Measurements from ENCODE around the gene BACH2.
"Not testable (repeated sequence)": the region's sequence is repeated elsewhere in the genome, so short reads cannot be mapped to it uniquely, and the experiment has no call there.

Gene BACH2

DNA sequence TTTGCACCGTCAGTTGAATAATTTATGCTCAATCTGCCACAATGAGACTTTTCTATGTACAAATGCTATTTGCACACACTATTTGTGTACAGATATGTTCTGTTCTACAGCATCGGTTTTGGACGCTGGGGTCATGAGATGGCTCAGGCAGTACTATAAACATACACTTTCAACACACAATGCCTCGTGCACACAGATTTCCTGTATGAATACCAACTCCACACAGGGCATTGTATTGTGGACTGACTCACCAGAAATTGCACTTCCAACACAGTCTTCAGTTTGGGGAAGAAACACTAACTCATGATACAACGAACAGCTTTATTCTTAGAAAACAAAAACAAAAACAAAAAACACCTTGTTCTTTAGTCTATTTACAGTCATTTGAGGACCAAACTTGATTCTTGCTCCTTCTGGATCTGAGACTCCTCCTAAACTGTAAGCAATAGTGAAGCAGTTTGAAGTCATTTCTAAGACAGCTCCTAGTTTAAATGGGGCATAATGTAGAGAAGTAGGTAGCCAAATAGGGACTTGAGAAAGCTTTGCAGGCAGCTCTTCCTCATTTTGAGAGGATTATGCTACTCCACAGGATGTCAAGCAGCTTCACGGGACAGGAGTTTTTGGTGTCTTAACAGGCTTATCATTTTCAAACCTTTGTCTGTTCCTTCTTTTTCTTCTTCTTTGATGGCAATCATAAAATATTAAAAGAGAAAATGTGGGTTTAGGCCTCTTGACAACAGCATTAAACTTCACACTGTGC, 368.7 kb downstream of the BACH2 start:
- no peak for DNase-seq

GRCh38 chr6:89927264-89927663, 369.4 kb downstream of the BACH2 start:
- no peak for DNase-seq

DNA sequence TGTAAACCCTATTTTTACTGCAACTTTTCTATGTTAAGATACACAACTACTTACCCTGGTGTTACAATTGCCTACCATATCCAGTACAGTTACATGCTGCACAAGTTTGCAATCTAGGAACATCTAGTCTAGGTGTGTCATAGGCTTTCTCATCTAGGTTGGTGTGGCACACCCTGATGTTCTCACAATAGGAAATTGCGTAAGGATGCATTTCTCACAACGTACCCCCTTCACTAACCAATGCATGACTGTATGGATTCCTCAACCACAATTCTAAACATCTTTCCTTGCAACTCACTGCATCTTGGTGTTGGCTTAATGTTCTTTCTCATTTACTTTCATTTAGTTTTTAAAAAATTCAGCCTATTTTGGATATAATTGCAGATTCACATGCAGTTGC, 370.8 kb downstream of the BACH2 start:
- DNase-seq = no peak

- DNase-seq = no peak
Observed at GRCh38 chr6:89924231-89924630, 372.4 kb downstream of the BACH2 start.

DNA sequence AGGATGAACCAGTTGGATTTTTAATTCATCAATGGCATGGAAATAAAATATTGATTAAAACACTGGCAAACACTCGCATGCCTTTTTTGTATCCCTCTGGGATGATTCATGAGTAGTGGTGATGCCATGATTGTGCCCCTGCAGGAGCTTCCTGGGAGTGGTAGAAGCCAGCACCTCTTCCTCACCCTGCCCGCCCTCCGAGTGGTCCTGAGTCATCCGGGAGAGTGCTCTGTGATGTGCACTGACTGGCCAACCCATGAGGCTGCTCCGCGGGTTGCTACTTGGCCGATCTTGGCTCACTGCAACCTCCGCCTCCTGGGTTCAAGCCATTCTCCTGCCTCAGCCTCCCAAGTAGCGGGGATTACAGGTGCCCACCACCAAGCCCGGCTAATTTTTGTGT, 375.0 kb downstream of the BACH2 start:
- no peak for DNase-seq

GRCh38 chr6:89921197-89921596, 375.4 kb downstream of the BACH2 start:
- no peak for DNase-seq

DNA sequence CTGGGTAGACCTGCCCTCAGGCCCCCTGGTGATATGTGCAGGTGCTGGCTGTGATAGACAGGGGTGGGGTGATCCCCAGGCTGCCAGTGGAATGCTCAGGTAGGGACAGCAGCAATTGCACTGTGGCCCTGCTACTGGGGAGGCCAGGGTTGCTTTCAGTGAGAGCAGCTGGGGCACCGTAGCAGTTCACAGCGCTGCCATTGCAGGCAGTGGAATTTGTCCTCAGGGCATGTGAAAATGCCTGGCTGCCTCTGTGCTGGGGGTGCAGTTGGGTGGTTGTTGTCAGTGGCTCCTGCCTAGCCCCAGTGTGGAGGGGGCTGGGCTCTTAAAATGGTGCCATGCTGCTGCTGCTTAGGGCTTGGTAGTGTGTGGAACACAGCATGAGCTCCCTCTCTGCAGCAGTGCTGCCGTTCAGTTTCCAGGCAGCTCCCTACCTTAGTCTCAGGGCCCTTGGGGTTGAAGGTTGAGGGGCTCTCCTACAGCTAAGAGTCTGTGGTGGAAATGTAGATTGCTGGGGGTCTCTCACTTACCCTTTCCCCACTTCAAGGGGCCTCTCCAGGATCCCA, 378.8 kb downstream of the BACH2 start:
- DNase-seq = no peak

DNA sequence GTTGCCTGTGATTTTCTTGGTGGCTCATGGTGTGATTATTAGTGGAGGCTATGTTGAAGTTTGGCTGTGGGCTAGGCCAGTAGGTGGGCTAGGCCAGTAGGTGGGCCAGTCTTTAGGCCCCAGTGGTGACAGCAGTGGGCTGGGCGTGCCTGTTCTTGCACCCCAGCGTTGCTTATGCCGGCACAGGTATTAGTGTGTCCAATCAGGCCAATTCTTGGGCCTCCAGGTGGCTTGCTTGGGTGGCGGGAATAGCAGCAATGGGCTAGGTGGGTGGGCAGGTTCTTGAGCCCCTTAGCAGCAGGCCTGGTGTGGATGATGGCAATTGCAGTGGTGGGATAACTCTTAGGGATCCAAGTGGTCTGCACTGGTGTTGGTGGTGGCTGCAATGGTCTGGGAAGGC, 379.4 kb downstream of the BACH2 start:
- no peak for DNase-seq

GRCh38 chr6:89916136-89916920, 380.3 kb downstream of the BACH2 start:
- no peak for DNase-seq

GRCh38 chr6:89910902-89911240, 385.8 kb downstream of the BACH2 start:
- no peak for DNase-seq

DNA sequence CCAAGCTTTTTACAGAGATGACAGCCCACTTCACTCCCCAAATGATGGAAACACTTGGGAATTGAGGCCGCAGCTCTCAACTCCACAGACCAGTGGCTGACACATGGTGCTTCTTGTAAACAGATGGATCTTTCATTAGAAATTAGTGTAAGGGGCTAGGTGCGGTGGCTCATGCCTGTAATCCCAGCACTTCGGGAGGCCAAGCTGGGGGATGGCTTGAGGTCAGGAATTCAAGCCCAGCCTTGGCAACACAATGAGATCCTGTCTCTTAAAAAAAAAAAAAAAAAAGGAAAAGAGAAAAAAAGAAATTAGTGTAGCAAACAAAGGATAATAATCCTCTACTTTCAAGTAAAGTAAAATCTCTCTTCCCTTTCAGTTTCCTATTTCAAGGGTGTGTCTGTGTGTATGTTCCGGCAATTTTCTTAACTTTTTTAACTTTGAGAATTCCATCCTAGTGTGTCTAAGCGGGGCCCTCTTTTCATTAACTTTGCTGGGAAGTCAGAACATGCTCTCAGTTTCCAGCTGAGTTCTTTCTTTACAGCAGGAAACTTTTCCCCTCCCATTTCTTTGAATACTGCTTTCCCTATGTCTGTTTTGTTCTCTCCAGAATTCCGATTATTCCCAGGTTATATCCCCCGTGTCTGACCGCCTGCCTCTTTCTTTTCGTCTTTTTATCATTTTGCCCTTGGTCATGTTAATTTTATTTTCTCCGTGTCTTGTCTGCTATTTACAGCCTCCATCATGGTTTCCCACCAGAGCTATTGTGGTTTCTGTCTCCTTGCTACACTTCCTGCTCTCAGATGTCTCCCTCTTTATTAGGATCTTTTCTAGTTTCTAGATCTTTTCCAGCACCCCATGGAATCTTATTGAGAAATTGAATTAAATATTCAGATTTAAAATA, 386.4 kb downstream of the BACH2 start:
- DNase-seq = not testable (repeated sequence)

DNA sequence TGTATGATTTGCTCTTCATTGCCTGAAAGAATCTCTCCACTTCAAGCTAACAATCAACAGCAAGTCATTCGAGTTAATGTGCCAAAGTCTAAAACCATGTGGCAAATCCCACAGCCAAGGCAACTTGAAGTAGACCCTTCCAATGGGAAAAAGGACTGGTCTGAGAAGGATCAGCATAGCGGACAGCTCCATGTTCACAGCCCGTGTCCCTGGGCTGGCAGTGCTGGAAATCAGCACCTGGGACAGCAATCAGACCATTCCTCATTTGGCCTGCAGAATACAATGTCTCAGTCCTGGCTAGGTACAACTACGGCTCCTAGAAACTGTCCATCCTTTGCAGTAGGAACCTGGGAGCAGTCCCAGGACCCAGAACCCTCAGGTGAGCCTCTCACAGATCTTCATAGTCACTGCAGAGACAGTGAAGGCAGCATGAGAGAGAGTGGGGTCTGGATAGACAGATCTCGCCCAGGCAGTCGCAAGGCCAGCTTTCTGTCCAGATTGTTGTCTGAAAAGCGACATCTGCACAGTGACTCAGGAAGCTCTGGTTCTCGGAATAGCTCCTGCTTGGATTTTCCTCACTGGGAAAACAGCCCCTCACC, 401.3 kb downstream of the BACH2 start:
- DNase-seq = no peak

DNA sequence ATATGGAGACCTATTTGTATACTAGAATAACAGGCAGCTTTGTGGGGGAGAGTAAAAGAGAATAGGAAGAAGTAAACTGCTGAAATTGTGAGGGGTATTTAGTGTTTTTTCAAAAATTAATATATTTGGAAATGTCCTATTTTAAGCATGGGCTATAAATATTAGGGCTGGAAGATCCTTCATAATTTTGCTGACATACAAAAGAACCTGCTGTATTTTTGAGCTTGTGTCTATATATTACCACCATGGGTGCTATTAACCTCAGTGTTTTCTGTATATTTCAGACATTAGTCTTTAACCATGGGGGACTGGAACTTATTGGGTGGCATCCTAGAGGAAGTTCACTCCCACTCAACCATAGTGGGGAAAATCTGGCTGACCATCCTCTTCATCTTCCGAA, 402.5 kb downstream of the BACH2 start, which contains the start of gene GJA10:
Gene GJA10 (plus strand): TSS at position 301 of the 400 bp plus-strand sequence. CDS start 0 bp downstream, at position 301.
- DNase-seq = no peak

DNA sequence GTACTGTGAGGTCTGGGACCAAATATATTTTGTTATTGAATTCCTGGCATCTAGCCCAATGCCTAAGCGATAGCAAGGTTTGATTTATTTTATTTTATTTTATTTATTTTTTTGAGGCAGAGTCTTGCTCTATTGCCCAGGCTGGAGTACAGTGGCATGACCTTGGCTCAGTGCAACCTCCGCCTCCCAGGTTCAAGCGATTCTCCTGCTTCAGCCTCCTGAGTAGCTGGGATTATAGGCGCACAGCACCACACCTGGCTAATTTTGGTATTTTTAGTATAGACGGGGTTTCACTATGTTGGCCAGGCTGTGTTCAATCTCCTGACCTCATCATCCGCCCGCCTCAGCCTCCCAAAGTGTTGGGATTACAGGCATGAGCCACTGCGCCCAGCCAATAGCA, 404.1 kb downstream of the BACH2 start:
- DNase-seq = not testable (repeated sequence)

- not testable (repeated sequence) for DNase-seq
Observed at GRCh38 chr6:89890845-89891528, 405.7 kb downstream of the BACH2 start.

GRCh38 chr6:89888871-89889270, 407.8 kb downstream of the BACH2 start:
- DNase-seq = no peak

DNA sequence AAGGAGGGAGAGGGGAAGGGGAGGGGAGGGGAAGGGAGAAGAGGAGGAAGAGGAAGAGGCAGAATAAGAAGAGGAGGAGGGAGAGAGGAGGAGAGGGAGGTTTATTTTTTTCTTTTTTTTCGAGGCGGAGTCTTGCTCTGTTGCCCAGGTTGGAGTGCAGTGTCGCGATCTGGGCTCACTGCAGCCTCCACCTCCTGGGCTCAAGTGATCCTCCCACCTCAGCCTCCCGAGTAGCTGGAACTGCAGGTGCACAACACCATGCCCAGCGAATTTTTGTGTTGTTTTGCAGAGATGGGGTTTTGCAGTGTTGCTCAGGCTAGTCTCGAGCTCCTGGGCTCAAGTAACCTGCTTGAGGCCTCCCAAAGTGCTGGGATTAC, 408.5 kb downstream of the BACH2 start:
- DNase-seq = no peak

DNA sequence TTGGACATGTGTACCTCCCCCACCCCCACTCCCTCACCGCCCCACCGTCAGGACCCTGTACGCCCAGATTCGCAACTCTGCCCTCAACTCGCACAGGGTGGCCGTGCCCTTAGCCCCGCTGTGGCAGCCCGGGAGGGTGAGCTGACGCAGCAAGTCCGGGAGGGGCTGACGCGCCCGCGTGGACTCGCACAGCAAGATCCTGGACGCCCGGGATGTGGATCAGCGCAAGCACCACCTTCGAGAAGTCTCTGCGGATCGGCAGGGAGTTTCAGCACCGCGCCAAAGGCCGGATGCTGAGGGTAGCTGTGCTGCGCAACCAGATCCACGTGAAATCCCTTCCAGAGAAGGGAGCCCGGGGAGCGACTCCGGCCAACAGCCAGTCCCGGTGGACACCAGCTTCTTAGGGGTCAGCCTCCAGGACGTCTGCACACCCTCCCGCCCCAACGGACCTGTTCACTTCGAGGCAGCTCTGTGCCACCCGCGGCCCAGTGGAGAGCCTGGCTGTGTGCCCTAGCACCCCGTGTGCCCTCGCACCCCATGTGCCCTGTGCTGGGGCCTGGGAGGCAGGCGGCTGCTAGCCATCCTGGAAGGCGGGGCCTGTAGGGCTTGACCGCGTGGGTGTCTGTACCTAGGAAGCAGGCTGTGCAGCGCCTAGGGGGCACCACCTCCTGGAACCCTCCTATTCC, 409.0 kb downstream of the BACH2 start:
- DNase-seq = no peak

DNA sequence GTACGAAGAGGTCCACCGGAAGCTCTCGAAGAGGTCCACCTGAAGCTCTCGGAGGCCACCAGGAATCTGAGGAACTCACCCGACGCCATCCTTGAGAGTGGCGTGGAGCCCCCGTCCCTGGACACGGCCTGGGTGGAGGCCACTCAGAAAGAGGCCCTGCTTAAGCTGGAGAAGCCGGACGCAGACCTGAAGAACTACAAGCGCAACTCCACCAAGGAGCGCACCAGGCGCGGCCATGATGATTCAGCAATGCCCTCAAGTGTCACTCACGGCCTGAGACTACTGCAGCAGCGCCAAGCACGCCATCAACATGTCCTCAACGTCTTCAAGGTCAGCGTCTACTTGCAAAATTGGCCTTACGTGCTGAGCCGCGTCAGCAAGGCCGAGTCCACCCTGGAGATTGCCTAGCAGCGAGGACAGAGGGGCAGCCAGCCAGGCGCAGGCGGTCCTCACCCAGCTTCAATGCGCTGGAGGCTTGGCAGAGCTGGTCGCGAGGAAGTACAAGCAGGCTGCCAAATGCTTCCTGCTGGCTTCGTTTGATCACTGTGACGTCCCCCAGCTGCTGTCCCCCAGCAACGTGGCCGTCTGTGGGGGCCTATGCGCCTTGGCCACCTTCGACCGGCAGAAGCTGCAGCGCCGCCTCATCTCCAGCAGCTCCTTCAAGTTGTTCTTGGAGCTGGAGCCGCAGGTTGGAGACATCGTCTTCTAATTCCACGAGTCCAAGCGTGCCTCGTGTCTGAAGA, 410.1 kb downstream of the BACH2 start:
- DNase-seq = no peak

Data from RPMI8226 (cell line).